Left renal cortex interstitium (tissue), 4 donors: ENCODE measurements around the gene GLIS1. TPM values are rescaled to one million over a fixed set of nuclear protein-coding genes. Genes with fewer than 3 reads are reported as not detected.

ENCODE experiments used
- DNase-seq, 4 donors: peaks; one replicate each; pipeline ENCODE4 v3.0.0-alpha.2; 2013; ENCODE audit warnings: low read depth in 4 of 4, low spot score in 2 of 4, missing footprints in 1 of 4
- polyA plus RNA-seq, 4 donors: library from polyadenylated mRNA; unstranded; fragments of 120-200 nt; gene quantifications; one replicate each; pipeline ENCODE4 v1.2.1, GENCODE V29; 2013; ENCODE audit not compliant: insufficient read length in 4 of 4

The GLIS1 gene
- polyA plus RNA-seq, 4 donors, result 1.8 to 3.6 (median 3.0) TPM

GRCh38 chr1:53721088-53721487, 17.9 kb downstream of the GLIS1 start:
- DNase-seq, result no peak

- DNase-seq, result no peak
Observed at GRCh38 chr1:53719469-53719868, 19.5 kb downstream of the GLIS1 start.

- DNase-seq, result no peak
Observed at GRCh38 chr1:53718443-53718842, 20.5 kb downstream of the GLIS1 start.

- no peak for DNase-seq
Observed at GRCh38 chr1:53717025-53717804, 21.7 kb downstream of the GLIS1 start.

- DNase-seq, result no peak
Observed at GRCh38 chr1:53716150-53716549, 22.8 kb downstream of the GLIS1 start.

- DNase-seq, result no peak
Observed at GRCh38 chr1:53715478-53715877, 23.5 kb downstream of the GLIS1 start.

GRCh38 chr1:53712276-53712675, 26.7 kb downstream of the GLIS1 start:
- no peak for DNase-seq

GRCh38 chr1:53710584-53710983, 28.4 kb downstream of the GLIS1 start:
- DNase-seq, result no peak

- DNase-seq, result no peak
Observed at GRCh38 chr1:53708687-53709086, 30.3 kb downstream of the GLIS1 start.

GRCh38 chr1:53706356-53706755, 32.6 kb downstream of the GLIS1 start:
- no peak for DNase-seq

GRCh38 chr1:53705446-53706096, 33.4 kb downstream of the GLIS1 start:
- DNase-seq, result no peak

- DNase-seq, result no peak
Observed at GRCh38 chr1:53704804-53705445, 34.0 kb downstream of the GLIS1 start.

- no peak for DNase-seq
Observed at GRCh38 chr1:53704304-53704703, 34.7 kb downstream of the GLIS1 start.

GRCh38 chr1:53703174-53703573, 35.8 kb downstream of the GLIS1 start:
- DNase-seq, result no peak

GRCh38 chr1:53702341-53702740, 36.6 kb downstream of the GLIS1 start:
- no peak for DNase-seq

- DNase-seq, result no peak
Observed at GRCh38 chr1:53700776-53701175, 38.2 kb downstream of the GLIS1 start.

GRCh38 chr1:53699981-53700380, 39.0 kb downstream of the GLIS1 start:
- no peak for DNase-seq

- no peak for DNase-seq
Observed at GRCh38 chr1:53698384-53698980, 40.5 kb downstream of the GLIS1 start.

- no peak for DNase-seq
Observed at GRCh38 chr1:53697721-53698383, 41.1 kb downstream of the GLIS1 start.

- DNase-seq, result no peak
Observed at GRCh38 chr1:53696990-53697389, 42.0 kb downstream of the GLIS1 start.

- DNase-seq, result no peak
Observed at GRCh38 chr1:53696571-53696970, 42.4 kb downstream of the GLIS1 start.
